Adrenal gland (tissue), 12 donors: Measurements from ENCODE around the gene RPA3. TPM values are rescaled to one million over a fixed set of nuclear protein-coding genes. Genes with fewer than 3 reads are reported as not detected.

Experiments
- DNase-seq, 7 donors: peaks; one replicate each; pipeline ENCODE4 v3.0.0-alpha.2; 2019 to 2020
- H3K27ac ChIP-seq, 5 donors: fragments of 200-600 bp; sonication (generic) in 4 of 5; 1 replicate in 3 of 5; 2 replicates in 2 of 5; pipeline versions ENCODE4 v1.5.1 to v1.8.0; 2016 to 2020; ENCODE audit warnings: mild to moderate bottlenecking in 1 of 5
- H3K27me3 ChIP-seq: fragments of 200-600 bp; 2 replicates; pipeline ENCODE4 v1.8.0; 2021
- H3K36me3 ChIP-seq, 2 donors: fragments of 200-600 bp; replicated peaks in 1 of 2; 1 replicate in 1 of 2; 2 replicates in 1 of 2; pipeline versions ENCODE4 v1.5.1 to v1.8.0; 2018 to 2022
- H3K4me1 ChIP-seq, 2 donors: fragments of 200-600 bp; replicated peaks in 1 of 2; 1 replicate in 1 of 2; 2 replicates in 1 of 2; pipeline versions ENCODE4 v1.5.1 to v1.8.0; 2018 to 2021
- H3K4me3 ChIP-seq, 4 donors: fragments of 200-600 bp; sonication (generic) in 3 of 4; one replicate each; pipeline ENCODE4 v1.5.1; 2016 to 2018
- H3K9me3 ChIP-seq, 3 donors: fragments of 200-600 bp; sonication (generic) in 1 of 3; replicated peaks in 1 of 3; 1 replicate in 2 of 3; 2 replicates in 1 of 3; pipeline versions ENCODE4 v1.5.1 to v1.8.0; 2016 to 2021
- POLR2A ChIP-seq, 2 donors: fragments of 450-650 bp; IDR thresholded peaks; one replicate each; pipeline ENCODE4 v1.6.1; 2017; ENCODE audit warnings: antibody characterized with exemption in 2 of 2, mild to moderate bottlenecking in 2 of 2, moderate library complexity in 1 of 2
- WGBS, 4 donors: extraction: QIAGEN DNeasy Blood & Tissue Kit in 2 of 4; methylation state at CpG; one replicate each; pipeline versions ENCODE4 v1.1.5 to v1.1.7; 2013 to 2017; 5-methylcytosine and 5-hydroxymethylcytosine counted together
- intact Hi-C, 2 donors: fragments of 100-400 bp; cut with DNase I; formaldehyde crosslinking; loops; one replicate each; pipeline versions ENCODE4 v1.14.1 to v1.15.0; 2022 to 2023
- polyA plus RNA-seq, 3 donors: library from polyadenylated mRNA; stranded (reverse); fragments of 200-250 nt in 2 of 3; fragments of 350-450 nt in 1 of 3; fragmentation: Illumina TruSeq in 1 of 3; extraction: RNeasy Lipid Tissue Mini Kit (QIAGEN cat#74804) in 1 of 3; gene quantifications; one replicate each; pipeline ENCODE4 v1.2.3, GENCODE V29; 2013 to 2014
- total RNA-seq, 9 donors: library from RNA; depleted of rRNA in 4 of 9; stranded (reverse); fragments of >200 nt in 4 of 9; fragments of 120-200 nt in 1 of 9; fragmentation: NEBNext Ultra II Directional in 1 of 9; extraction: Animal tissue kit (Norgen Biotek cat#: 25700) in 1 of 9; gene quantifications; one replicate each; pipeline versions ENCODE4 v1.1.0 to v1.2.4, GENCODE V29; 2013 to 2023
- TF ChIP-seq, protein P1 (sequence below), 6 experiments: fragments of 450-650 bp in 4 of 6; fragments of 200-600 bp in 2 of 6; sonication (generic) in 1 of 6; IDR thresholded peaks; 1 replicate in 5 of 6; 2 replicates in 1 of 6; pipeline versions ENCODE4 v1.5.1 to v1.8.0; 2016 to 2021; ENCODE audit warnings: antibody characterized with exemption in 6 of 6, mild to moderate bottlenecking in 2 of 6, moderate library complexity in 1 of 6
- donor health status: healthy with polysubstance abuse.
- donor health status: Bipolar disorder and iron deficiency.
- donor health status: DM: yes; HTN: yes; CAD: no.
- donor health status: DM: no; HTN: no; CAD: no.
- donor health status: DM: no; HTN: no; CAD: no.
- donor health status: DM: yes; HTN: yes; CAD: no.

The RPA3 gene
- total and polyA plus RNA-seq, 12 donors, result 15.3 to 52.5 (median 31.1) TPM

DNA sequence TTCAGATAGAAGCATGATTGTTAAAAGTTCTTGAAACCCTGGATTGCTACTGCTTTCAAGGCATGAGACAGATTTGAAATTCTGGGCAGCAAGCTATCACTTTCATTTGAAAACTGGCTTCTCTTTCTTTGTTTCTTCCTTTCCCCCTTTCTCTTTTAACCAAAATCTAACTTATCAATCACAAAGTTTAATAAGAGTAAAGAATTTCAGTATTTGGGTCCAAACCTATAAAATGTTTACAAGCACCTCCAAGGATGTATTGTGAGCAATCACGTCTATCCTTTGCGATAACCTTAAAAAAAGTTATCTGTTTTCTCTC lies 21.6 kb upstream of the RPA3 start:
- TF ChIP-seq, protein P1, sequence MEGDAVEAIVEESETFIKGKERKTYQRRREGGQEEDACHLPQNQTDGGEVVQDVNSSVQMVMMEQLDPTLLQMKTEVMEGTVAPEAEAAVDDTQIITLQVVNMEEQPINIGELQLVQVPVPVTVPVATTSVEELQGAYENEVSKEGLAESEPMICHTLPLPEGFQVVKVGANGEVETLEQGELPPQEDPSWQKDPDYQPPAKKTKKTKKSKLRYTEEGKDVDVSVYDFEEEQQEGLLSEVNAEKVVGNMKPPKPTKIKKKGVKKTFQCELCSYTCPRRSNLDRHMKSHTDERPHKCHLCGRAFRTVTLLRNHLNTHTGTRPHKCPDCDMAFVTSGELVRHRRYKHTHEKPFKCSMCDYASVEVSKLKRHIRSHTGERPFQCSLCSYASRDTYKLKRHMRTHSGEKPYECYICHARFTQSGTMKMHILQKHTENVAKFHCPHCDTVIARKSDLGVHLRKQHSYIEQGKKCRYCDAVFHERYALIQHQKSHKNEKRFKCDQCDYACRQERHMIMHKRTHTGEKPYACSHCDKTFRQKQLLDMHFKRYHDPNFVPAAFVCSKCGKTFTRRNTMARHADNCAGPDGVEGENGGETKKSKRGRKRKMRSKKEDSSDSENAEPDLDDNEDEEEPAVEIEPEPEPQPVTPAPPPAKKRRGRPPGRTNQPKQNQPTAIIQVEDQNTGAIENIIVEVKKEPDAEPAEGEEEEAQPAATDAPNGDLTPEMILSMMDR (IDR thresholded peaks at IDR 0.05), result no peak
- TF ChIP-seq POLR2A (IDR thresholded peaks at IDR 0.05), result no peak
- Histone ChIP-seq H3K36me3 (no peaks in the 10 kb centered on the region), H3K27ac (no peak overlapping the region), H3K4me1 (peaks cover 16 to 27% of the 10 kb centered on the region in 2 donors), H3K4me3 (no peak overlapping the region), H3K9me3 (no peaks in the 10 kb centered on the region), H3K27me3 (no peaks in the 10 kb centered on the region)
- 89 to 99% (median 95%) methylated on average over 2 of the region's 2 CpGs for WGBS, 4 donors
- DNase-seq, result no peak
- intact Hi-C loops, result no loop called here

DNA sequence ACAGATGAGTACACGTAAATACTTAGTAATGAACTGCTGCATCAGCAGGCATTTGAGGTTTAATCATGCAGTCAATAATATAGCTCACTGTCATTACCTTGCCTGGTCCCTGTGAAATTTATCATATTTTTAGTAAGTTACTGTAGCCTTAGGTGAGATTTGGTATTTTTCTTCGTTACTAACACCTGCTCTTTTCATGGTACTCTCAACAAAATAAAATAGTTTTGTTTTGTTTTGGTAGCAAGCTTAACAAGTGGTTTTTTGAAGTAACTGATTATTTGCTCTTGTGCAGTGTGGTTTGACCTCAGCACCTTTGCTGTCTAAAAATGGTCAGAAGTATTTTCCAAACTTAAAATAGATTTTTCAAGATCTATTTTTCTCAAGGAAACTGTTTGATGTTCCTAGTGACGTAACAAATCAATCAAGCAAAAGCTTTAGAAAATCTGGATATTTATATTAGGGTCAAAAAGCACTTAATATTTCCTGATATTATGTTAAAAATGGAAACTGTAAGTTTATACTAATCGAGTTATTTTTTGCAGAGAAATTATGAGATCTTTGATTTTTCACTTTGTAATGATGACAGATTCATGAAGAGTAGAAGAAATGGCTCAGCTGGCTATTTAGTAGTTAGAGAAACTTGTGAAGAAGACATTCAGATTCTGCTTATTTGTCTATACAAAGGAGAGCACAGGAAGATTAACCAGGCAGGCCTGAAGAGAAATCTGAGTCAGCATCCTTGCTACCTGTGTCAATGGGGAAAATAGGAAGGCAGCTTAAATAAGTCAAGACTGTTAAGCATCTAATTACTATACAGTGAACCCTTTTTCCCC lies 21.0 kb upstream of the RPA3 start:
- Histone ChIP-seq H3K4me3 (no peak overlapping the region), H3K36me3 (no peaks in the 10 kb centered on the region)
- WGBS, 4 donors, result 74 to 77% (median 76%) methylated on average over 4 of the region's 4 CpGs

DNA sequence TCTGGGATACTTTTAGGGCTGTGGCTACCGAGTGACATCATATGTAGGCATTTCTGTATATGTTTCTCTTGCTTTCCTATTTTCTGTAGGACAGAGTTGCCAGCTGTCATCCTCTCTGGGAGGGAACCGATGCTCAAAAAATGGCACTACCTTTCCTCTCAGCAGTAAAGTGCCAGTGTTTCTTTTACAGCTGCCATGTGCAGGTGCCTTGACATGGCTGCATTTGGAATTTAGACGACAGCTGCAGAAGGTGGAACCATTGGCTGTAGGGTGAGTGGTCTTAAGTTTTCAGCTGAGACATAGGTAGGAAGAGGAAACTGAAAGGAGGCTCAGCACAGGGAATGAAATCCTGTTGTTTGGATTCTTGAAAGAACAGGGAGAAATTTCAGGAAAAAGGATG lies 20.2 kb upstream of the RPA3 start:
- Histone ChIP-seq H3K9me3 (no peaks in the 10 kb centered on the region), H3K36me3 (no peaks in the 10 kb centered on the region), H3K4me3 (no peak overlapping the region), H3K27me3 (no peaks in the 10 kb centered on the region), H3K27ac (no peak overlapping the region), H3K4me1 (peaks cover 16 to 27% of the 10 kb centered on the region in 2 donors)
- WGBS, 4 donors, result 80 to 90% (median 85%) methylated on average over 3 of the region's 3 CpGs
- no peak for DNase-seq
- TF ChIP-seq POLR2A (IDR thresholded peaks at IDR 0.05), result no peak
- intact Hi-C loops, result no loop called here

More for the DNA sequence above, 21.0 kb upstream of the RPA3 start:
- no peak for DNase-seq
- Histone ChIP-seq H3K9me3 (no peaks in the 10 kb centered on the region), H3K27me3 (no peaks in the 10 kb centered on the region), H3K4me1 (peaks cover 16 to 27% of the 10 kb centered on the region in 2 donors), H3K27ac (no peak overlapping the region)
- no peak for TF ChIP-seq POLR2A (IDR thresholded peaks at IDR 0.05)
- TF ChIP-seq, protein P1 (IDR thresholded peaks at IDR 0.05), result no peak
- intact Hi-C loops, result no loop called here

DNA sequence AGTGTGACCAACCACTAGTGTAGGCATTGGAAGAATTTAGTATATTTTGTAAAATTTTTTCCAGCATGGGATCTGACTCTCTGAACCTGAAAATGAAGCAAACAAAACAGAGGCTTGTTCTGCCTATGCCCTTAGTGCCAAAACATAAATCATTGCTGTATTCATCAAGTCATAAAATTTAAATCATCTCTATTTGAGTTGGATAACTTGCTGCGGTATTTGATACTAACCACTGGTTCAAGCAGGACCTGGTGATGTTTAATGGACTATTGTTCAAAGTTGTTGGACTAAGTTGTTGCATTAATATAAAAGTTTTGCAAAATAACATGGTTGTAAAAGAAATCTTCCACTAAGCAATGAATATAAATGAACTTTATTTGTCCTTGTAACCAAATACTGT lies 19.8 kb upstream of the RPA3 start:
- H3K4me3 ChIP-seq, result no peak overlapping the region
- no peaks in the 10 kb centered on the region for H3K36me3 ChIP-seq
- intact Hi-C loops, result no loop called here
- no peaks in the 10 kb centered on the region for H3K9me3 ChIP-seq
- H3K27ac ChIP-seq, result no peak overlapping the region
- no peak for DNase-seq
- H3K4me1 ChIP-seq, result peaks cover 17 to 29% of the 10 kb centered on the region in 2 donors
- TF ChIP-seq, protein P1 (IDR thresholded peaks at IDR 0.05), result no peak
- no peak for TF ChIP-seq POLR2A (IDR thresholded peaks at IDR 0.05)
- WGBS, 4 donors, result 45 to 65% (median 60%) methylated on average over 1 of the region's 1 CpG
- no peaks in the 10 kb centered on the region for H3K27me3 ChIP-seq

DNA sequence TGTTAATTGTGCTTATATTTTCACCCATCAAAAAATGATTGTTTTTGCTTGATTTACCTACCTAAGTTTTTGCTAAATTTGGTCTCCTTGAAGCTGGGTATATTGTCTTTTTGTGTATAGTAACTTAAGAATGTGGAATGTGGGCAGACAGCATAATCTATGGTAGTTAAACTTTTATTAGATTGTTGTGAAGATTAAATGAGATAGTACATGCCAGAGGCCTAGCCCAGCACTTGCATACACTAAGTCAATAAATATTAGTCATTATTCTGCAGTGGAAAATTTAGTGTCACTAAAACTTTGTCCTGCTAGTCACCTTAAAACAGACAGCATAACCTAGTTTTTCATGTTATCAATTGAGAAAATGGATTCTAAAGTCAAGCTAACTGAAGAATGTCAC lies 19.3 kb upstream of the RPA3 start:
- no peak overlapping the region for H3K27ac ChIP-seq
- H3K4me3 ChIP-seq, result no peak overlapping the region
- H3K36me3 ChIP-seq, result no peaks in the 10 kb centered on the region
- no peak for DNase-seq
- H3K27me3 ChIP-seq, result no peaks in the 10 kb centered on the region
- intact Hi-C loops, result no loop called here
- peaks cover 22 to 32% of the 10 kb centered on the region in 2 donors for H3K4me1 ChIP-seq
- no peak for TF ChIP-seq POLR2A (IDR thresholded peaks at IDR 0.05)
- TF ChIP-seq, protein P1 (IDR thresholded peaks at IDR 0.05), result no peak
- no peaks in the 10 kb centered on the region for H3K9me3 ChIP-seq
